K562 (cell line): ENCODE results near the gene PLAC9. TPM values are rescaled to one million over a fixed set of nuclear protein-coding genes. Genes with fewer than 3 reads are reported as not detected.

Source experiments
- DPF2 ChIP-seq: fragments of 450-650 bp; IDR thresholded peaks from 2 replicates; pipeline ENCODE4 v1.6.1; 2016
- ETV1 ChIP-seq: fragments of 450-650 bp; conservative IDR thresholded peaks from 2 replicates; pipeline ENCODE4 v1.6.1; 2016; ENCODE audit warnings: missing genetic modification characterization, control low read depth, low read depth, missing compliant biosample characterization
- NR2F6 ChIP-seq: fragments of 450-650 bp; formaldehyde crosslinking; IDR thresholded peaks from 2 replicates; pipeline ENCODE4 v1.4.0; 2020; ENCODE audit warnings: mild to moderate bottlenecking
- POLR2AphosphoS5 ChIP-seq: IDR thresholded peaks from 2 replicates; pipeline ENCODE4 v1.6.1; 2011; ENCODE audit warnings: mild to moderate bottlenecking, low read depth, low read length, moderate library complexity; ENCODE audit not compliant: control insufficient read depth, insufficient read depth
- SMAD3 ChIP-seq: fragments of 450-650 bp; formaldehyde crosslinking; conservative IDR thresholded peaks from 2 replicates; pipeline ENCODE4 v1.4.0; 2020; ENCODE audit warnings: mild to moderate bottlenecking
- SMAD4 ChIP-seq: fragments of 250-450 bp; sonication (Bioruptor Pico); conservative IDR thresholded peaks from 2 replicates; pipeline ENCODE4 v1.8.0; 2021; ENCODE audit warnings: inconsistent platforms, mild to moderate bottlenecking, moderate library complexity
- TCF7 ChIP-seq: sonication (generic); IDR thresholded peaks from 2 replicates; pipeline ENCODE4 v1.6.1; 2016; ENCODE audit warnings: antibody characterized with exemption, borderline replicate concordance
- polyA plus RNA-seq, 8 experiments: library from polyadenylated mRNA; depleted of rRNA in 4 of 8; stranded (reverse) in 5 of 8; unstranded in 3 of 8; fragments of >200 nt; fragmentation: Nextera tagmentation in 2 of 8; fragmentation: Illumina TruSeq in 1 of 8; extraction: Ambion mirVana in 2 of 8; extraction: Trizol in 1 of 8; gene quantifications; 2 replicates each; pipeline versions ENCODE4 v1.2.1 to v1.2.3, GENCODE V29; 2011 to 2014; ENCODE audit warnings: inconsistent platforms in 1 of 8, missing spikeins in 1 of 8
- total RNA-seq, 7 experiments: library from RNA; depleted of rRNA in 6 of 7; stranded (reverse); fragments of >200 nt in 6 of 7; fragmentation: Illumina TruSeq in 2 of 7; extraction: Trizol in 2 of 7; gene quantifications; 2 replicates each; pipeline versions ENCODE4 v1.2.1 to v1.2.3, GENCODE V29; 2011 to 2021; ENCODE audit warnings: low replicate concordance in 1 of 7
- TF ChIP-seq, protein P1 (sequence below): fragments of 450-650 bp; IDR thresholded peaks from 2 replicates; pipeline ENCODE4 v1.6.1; 2016; ENCODE audit warnings: low read depth
- TF ChIP-seq, protein P2 (sequence below), 3 experiments: IDR thresholded peaks in 2 of 3; conservative IDR thresholded peaks in 1 of 3; 2 replicates each; pipeline ENCODE4 v1.5.1; 2011 to 2012; ENCODE audit warnings: low read length in 3 of 3, mild to moderate bottlenecking in 3 of 3, control low read depth in 2 of 3, improper control_type of control experiment in 1 of 3, inconsistent platforms in 1 of 3, low read depth in 1 of 3, mixed read lengths in 1 of 3, moderate library complexity in 1 of 3; ENCODE audit not compliant: insufficient read depth in 2 of 3
- TF ChIP-seq, protein P3 (sequence below): fragments of 250-450 bp; sonication (Bioruptor Pico); IDR thresholded peaks from 2 replicates; pipeline ENCODE4 v1.4.0; 2020; ENCODE audit warnings: mild to moderate bottlenecking
- TF ChIP-seq, protein P4 (sequence below), 2 experiments: fragments of 450-650 bp in 1 of 2; sonication (generic) in 1 of 2; formaldehyde crosslinking in 1 of 2; IDR thresholded peaks in 1 of 2; conservative IDR thresholded peaks in 1 of 2; 2 replicates each; pipeline versions ENCODE4 v1.6.1 to v1.8.1; 2016 to 2023; ENCODE audit warnings: mild to moderate bottlenecking in 2 of 2, moderate library complexity in 2 of 2, inconsistent platforms in 1 of 2, missing genetic modification reagents in 1 of 2

Gene PLAC9
- total and polyA plus RNA-seq, 9 of the 15 experiments (the other 6 are each of a cell fraction or from before 2014, with no cell fraction given): not detected

DNA sequence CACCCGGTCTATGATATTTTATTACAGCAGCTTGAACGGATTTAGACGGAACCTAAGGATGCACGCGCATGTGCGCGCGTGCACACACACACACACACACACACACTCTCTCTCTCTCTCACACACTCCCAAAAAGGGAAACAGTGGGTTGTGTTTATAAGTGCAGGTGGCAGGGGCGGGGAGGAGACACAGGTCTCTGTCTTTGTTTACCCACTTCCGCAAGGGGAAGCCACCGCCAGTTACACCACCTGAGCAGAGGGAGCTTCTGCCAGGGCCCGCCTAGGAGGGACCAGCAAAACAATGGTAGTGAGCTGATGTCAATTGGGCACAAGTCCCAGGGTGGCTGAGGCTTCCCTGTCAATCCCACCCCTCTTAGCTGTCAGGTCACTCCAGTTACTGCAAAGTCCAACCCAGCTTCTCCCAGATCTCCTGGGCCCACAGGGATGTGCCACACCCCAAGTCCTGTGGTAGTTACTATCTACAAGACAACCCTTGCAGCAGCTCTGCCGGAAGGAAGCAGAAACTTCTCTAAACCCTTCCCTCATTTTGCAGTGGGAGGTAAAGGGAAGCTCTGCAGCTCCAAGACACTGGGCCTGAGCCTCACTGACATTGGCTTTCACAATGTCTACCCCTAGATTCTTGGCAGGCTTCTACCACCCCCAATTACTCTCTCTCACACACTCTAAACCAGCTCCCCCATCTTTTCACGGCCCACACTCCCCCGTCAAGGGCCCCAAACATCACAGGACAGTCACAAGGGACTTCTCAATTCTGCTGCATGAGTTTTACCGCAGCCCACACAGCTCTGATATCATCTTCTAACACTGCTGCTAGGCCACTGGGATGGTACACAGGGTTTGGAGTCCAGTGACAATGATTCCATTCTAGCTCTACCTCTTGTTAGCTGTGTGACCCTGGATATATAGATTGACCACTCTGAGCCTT is 55.2 kb downstream of the PLAC9 start (continued):
- TF ChIP-seq, protein P1, sequence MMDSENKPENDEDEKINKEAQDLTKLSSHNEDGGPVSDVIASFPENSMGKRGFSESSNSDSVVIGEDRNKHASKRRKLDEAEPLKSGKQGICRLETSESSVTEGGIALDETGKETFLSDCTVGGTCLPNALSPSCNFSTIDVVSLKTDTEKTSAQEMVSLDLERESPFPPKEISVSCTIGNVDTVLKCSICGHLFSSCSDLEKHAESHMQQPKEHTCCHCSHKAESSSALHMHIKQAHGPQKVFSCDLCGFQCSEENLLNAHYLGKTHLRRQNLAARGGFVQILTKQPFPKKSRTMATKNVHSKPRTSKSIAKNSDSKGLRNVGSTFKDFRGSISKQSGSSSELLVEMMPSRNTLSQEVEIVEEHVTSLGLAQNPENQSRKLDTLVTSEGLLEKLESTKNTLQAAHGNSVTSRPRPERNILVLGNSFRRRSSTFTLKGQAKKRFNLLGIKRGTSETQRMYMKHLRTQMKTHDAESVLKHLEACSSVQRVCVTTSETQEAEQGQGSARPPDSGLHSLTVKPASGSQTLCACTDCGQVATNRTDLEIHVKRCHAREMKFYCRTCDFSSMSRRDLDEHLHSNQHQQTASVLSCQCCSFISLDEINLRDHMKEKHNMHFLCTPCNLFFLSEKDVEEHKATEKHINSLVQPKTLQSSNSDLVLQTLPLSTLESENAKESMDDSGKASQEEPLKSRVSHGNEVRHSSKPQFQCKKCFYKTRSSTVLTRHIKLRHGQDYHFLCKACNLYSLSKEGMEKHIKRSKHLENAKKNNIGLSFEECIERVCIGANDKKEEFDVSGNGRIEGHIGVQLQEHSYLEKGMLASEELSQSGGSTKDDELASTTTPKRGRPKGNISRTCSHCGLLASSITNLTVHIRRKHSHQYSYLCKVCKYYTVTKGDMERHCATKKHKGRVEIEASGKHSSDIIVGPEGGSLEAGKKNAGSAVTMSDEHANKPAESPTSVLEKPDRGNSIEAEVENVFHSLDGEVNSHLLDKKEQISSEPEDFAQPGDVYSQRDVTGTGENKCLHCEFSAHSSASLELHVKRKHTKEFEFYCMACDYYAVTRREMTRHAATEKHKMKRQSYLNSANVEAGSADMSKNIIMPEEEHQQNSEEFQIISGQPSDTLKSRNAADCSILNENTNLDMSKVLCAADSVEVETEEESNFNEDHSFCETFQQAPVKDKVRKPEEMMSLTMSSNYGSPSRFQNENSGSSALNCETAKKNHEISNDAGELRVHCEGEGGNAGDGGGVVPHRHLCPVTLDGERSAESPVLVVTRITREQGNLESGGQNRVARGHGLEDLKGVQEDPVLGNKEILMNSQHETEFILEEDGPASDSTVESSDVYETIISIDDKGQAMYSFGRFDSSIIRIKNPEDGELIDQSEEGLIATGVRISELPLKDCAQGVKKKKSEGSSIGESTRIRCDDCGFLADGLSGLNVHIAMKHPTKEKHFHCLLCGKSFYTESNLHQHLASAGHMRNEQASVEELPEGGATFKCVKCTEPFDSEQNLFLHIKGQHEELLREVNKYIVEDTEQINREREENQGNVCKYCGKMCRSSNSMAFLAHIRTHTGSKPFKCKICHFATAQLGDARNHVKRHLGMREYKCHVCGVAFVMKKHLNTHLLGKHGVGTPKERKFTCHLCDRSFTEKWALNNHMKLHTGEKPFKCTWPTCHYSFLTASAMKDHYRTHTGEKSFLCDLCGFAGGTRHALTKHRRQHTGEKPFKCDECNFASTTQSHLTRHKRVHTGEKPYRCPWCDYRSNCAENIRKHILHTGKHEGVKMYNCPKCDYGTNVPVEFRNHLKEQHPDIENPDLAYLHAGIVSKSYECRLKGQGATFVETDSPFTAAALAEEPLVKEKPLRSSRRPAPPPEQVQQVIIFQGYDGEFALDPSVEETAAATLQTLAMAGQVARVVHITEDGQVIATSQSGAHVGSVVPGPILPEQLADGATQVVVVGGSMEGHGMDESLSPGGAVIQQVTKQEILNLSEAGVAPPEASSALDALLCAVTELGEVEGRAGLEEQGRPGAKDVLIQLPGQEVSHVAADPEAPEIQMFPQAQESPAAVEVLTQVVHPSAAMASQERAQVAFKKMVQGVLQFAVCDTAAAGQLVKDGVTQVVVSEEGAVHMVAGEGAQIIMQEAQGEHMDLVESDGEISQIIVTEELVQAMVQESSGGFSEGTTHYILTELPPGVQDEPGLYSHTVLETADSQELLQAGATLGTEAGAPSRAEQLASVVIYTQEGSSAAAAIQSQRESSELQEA: no peak
- TF ChIP-seq ETV1 (tag) (peak; percentile 70), DPF2 (peak; percentile 83), SMAD4 (peak; percentile 17; the same call in 1 of the 2 replicates), NR2F6 (CRISPR knock-in tag) (no peak), POLR2AphosphoS5 (0 out of 2 replicates have a peak, but pooled peaks have one; percentile 16), SMAD3 (CRISPR knock-in tag) (peak; percentile 80), TCF7 (no peak)
- TF ChIP-seq, protein P2, sequence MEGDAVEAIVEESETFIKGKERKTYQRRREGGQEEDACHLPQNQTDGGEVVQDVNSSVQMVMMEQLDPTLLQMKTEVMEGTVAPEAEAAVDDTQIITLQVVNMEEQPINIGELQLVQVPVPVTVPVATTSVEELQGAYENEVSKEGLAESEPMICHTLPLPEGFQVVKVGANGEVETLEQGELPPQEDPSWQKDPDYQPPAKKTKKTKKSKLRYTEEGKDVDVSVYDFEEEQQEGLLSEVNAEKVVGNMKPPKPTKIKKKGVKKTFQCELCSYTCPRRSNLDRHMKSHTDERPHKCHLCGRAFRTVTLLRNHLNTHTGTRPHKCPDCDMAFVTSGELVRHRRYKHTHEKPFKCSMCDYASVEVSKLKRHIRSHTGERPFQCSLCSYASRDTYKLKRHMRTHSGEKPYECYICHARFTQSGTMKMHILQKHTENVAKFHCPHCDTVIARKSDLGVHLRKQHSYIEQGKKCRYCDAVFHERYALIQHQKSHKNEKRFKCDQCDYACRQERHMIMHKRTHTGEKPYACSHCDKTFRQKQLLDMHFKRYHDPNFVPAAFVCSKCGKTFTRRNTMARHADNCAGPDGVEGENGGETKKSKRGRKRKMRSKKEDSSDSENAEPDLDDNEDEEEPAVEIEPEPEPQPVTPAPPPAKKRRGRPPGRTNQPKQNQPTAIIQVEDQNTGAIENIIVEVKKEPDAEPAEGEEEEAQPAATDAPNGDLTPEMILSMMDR (IDR thresholded peaks at IDR 0.05 in 2 of 3, conservative IDR thresholded peaks at IDR 0.05 in 1 of 3; ENCODE audit: insufficient read depth in 2 of 3, low read depth in 1 of 3, low read length in 3 of 3): no peak
- TF ChIP-seq, protein P3, sequence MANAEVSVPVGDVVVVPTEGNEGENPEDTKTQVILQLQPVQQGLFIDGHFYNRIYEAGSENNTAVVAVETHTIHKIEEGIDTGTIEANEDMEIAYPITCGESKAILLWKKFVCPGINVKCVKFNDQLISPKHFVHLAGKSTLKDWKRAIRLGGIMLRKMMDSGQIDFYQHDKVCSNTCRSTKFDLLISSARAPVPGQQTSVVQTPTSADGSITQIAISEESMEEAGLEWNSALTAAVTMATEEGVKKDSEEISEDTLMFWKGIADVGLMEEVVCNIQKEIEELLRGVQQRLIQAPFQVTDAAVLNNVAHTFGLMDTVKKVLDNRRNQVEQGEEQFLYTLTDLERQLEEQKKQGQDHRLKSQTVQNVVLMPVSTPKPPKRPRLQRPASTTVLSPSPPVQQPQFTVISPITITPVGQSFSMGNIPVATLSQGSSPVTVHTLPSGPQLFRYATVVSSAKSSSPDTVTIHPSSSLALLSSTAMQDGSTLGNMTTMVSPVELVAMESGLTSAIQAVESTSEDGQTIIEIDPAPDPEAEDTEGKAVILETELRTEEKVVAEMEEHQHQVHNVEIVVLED (CRISPR knock-in tag): no peak
- TF ChIP-seq, protein P4, sequence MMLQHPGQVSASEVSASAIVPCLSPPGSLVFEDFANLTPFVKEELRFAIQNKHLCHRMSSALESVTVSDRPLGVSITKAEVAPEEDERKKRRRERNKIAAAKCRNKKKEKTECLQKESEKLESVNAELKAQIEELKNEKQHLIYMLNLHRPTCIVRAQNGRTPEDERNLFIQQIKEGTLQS (IDR thresholded peaks at IDR 0.05): 0 out of 2 replicates have a peak, but pooled peaks have one; percentile 25
- TF ChIP-seq, protein P4 (CRISPR knock-in tag; conservative IDR thresholded peaks at IDR 0.05): no peak
